Caco-2 (cell line): ENCODE data around the gene ERF. TPM values are rescaled to one million over a fixed set of nuclear protein-coding genes. Genes with fewer than 3 reads are reported as not detected.

Source experiments
- BruUV-seq: library from RNA; stranded (reverse); fragments of 400-500 nt; replicated peaks from 2 replicates; lab custom pipeline; 2021; lab: Mats Ljungman, UMichigan
- CTCF ChIA-PET: fragments of 300-600 bp; sonication (Branson Sonifier 250); formaldehyde crosslinking; loops from one replicate; lab custom pipeline; 2022; ENCODE audit warnings: antibody characterized with exemption; lab: Charles Lee
- POLR2A ChIA-PET: fragments of 300-600 bp; sonication (Branson Sonifier 250); formaldehyde crosslinking; loops from one replicate; lab custom pipeline; 2022; ENCODE audit warnings: antibody characterized with exemption; lab: Charles Lee
- DNase-seq, 2 experiments: peaks; one replicate each; pipeline versions ENCODE4 v3.0.0 to v3.0.0-alpha.2; 2020 to 2022
- H3K27me3 ChIP-seq: replicated peaks from 2 replicates; pipeline ENCODE4 v1.6.0; 2011; ENCODE audit warnings: low read length; ENCODE audit not compliant: control insufficient read depth, insufficient read depth
- H3K36me3 ChIP-seq: 2 replicates; pipeline ENCODE4 v1.5.1; 2011; ENCODE audit warnings: low read length; ENCODE audit not compliant: control insufficient read depth, insufficient read depth
- H3K4me1 ChIP-seq: fragments of 250-450 bp; sonication (Bioruptor Pico); 2 replicates; pipeline ENCODE4 v1.5.1; 2020; ENCODE audit warnings: mild to moderate bottlenecking
- H3K4me3 ChIP-seq: 2 replicates; pipeline ENCODE4 v1.5.1; 2011; ENCODE audit warnings: low read depth, mild to moderate bottlenecking, control low read depth, low read length
- H3K9me3 ChIP-seq: fragments of 250-450 bp; sonication (Bioruptor Pico); 2 replicates; pipeline ENCODE4 v1.5.1; 2020; ENCODE audit warnings: mild to moderate bottlenecking, moderate library complexity
- H3K27ac Mint-ChIP-seq: one replicate; pipeline ENCODE4 v1.8.0; 2022; ENCODE audit warnings: mixed read lengths; ENCODE audit not compliant: unreplicated experiment
- H3K27me3 Mint-ChIP-seq: one replicate; pipeline ENCODE4 v1.8.0; 2022; ENCODE audit warnings: mixed read lengths; ENCODE audit not compliant: insufficient read depth, unreplicated experiment
- H3K36me3 Mint-ChIP-seq: one replicate; pipeline ENCODE4 v1.8.0; 2022; ENCODE audit warnings: mild to moderate bottlenecking, mixed read lengths; ENCODE audit not compliant: insufficient read depth, unreplicated experiment
- H3K4me1 Mint-ChIP-seq: one replicate; pipeline ENCODE4 v1.8.0; 2022; ENCODE audit warnings: low read depth, mixed read lengths; ENCODE audit not compliant: unreplicated experiment
- H3K4me3 Mint-ChIP-seq: one replicate; pipeline ENCODE4 v1.8.0; 2022; ENCODE audit warnings: mild to moderate bottlenecking, moderate library complexity, mixed read lengths; ENCODE audit not compliant: unreplicated experiment
- H3K9me3 Mint-ChIP-seq: one replicate; pipeline ENCODE4 v1.8.0; 2022; ENCODE audit warnings: mixed read lengths; ENCODE audit not compliant: unreplicated experiment
- intact Hi-C: fragments of 100-400 bp; cut with micrococcal nuclease; formaldehyde crosslinking; loops from one replicate; pipeline ENCODE4 v1.10.0; 2022; ENCODE audit not compliant: unreplicated experiment
- total RNA-seq: library from RNA; stranded (reverse); gene quantifications from 2 replicates; pipeline ENCODE4 v1.2.3, GENCODE V29; 2022
- TF ChIP-seq, protein P1 (sequence below), 2 experiments: fragments of 200-600 bp in 1 of 2; IDR thresholded peaks; 1 replicate in 1 of 2; 2 replicates in 1 of 2; pipeline versions ENCODE4 v1.5.1 to v1.8.0; 2011 to 2022; ENCODE audit warnings: antibody characterized with exemption in 1 of 2, control low read depth in 1 of 2, inconsistent platforms in 1 of 2, low read depth in 1 of 2, low read length in 1 of 2, mild to moderate bottlenecking in 1 of 2, moderate library complexity in 1 of 2; ENCODE audit not compliant: insufficient read depth in 1 of 2, severe bottlenecking in 1 of 2, unreplicated experiment in 1 of 2

ERF gene
- total RNA-seq, 1 experiment from 2014 or later = 149 TPM

DNA sequence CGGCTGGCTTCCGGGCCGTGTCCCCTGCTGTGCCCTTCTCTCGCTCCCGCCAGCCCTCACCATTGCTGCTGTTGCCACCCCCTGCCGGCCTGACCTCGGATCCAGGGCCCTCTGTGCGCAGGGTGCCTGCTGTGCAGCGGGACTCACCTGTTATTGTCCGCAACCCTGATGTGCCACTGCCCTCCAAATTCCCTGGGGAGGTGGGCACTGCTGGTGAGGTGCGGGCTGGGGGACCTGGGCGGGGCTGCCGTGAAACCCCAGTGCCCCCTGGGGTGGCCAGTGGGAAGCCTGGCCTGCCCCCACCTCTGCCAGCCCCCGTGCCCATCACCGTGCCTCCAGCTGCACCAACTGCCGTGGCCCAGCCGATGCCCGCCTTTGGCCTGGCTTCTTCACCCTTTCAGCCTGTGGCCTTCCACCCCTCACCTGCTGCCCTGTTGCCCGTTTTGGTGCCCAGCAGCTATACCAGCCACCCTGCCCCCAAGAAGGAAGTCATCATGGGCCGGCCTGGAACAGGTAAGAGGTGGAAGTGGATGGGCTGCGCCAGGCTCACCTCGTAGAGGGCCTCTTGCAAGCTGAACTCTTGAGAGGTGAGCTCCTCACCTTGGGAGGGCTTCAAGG is 19.2 kb upstream of the ERF start:
- ChIA-PET CTCF (no interaction called here), POLR2A (interaction anchor here (0.7 kb wide), 1 partner anchor 1008 kb away, joined by 5 read pairs; no protein-coding TSS in a partner anchor)
- Histone ChIP-seq H3K4me1 (peaks cover 13% of the 10 kb centered on the region; the same call in 1 of the 2 replicates), H3K4me3 (no peak overlapping the region), H3K9me3 (no peaks in the 10 kb centered on the region), H3K36me3 (no peaks in the 10 kb centered on the region), H3K27me3 (no peaks in the 10 kb centered on the region)
- Mint-ChIP-seq H3K27me3 (no peaks in the 10 kb centered on the region), H3K9me3 (no peaks in the 10 kb centered on the region), H3K27ac (no peak overlapping the region), H3K4me1 (peaks cover 9% of the 10 kb centered on the region), H3K4me3 (no peak overlapping the region), H3K36me3 (peaks cover 14% of the 10 kb centered on the region)
- no peak for DNase-seq
- no TSS peak for BruUV-seq
- TF ChIP-seq, protein P1, sequence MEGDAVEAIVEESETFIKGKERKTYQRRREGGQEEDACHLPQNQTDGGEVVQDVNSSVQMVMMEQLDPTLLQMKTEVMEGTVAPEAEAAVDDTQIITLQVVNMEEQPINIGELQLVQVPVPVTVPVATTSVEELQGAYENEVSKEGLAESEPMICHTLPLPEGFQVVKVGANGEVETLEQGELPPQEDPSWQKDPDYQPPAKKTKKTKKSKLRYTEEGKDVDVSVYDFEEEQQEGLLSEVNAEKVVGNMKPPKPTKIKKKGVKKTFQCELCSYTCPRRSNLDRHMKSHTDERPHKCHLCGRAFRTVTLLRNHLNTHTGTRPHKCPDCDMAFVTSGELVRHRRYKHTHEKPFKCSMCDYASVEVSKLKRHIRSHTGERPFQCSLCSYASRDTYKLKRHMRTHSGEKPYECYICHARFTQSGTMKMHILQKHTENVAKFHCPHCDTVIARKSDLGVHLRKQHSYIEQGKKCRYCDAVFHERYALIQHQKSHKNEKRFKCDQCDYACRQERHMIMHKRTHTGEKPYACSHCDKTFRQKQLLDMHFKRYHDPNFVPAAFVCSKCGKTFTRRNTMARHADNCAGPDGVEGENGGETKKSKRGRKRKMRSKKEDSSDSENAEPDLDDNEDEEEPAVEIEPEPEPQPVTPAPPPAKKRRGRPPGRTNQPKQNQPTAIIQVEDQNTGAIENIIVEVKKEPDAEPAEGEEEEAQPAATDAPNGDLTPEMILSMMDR (IDR thresholded peaks at IDR 0.05; ENCODE audit: insufficient read depth in 1 of 2, low read depth in 1 of 2, low read length in 1 of 2, severe bottlenecking in 1 of 2, unreplicated experiment in 1 of 2) = no peak
- intact Hi-C loops = no loop called here

DNA sequence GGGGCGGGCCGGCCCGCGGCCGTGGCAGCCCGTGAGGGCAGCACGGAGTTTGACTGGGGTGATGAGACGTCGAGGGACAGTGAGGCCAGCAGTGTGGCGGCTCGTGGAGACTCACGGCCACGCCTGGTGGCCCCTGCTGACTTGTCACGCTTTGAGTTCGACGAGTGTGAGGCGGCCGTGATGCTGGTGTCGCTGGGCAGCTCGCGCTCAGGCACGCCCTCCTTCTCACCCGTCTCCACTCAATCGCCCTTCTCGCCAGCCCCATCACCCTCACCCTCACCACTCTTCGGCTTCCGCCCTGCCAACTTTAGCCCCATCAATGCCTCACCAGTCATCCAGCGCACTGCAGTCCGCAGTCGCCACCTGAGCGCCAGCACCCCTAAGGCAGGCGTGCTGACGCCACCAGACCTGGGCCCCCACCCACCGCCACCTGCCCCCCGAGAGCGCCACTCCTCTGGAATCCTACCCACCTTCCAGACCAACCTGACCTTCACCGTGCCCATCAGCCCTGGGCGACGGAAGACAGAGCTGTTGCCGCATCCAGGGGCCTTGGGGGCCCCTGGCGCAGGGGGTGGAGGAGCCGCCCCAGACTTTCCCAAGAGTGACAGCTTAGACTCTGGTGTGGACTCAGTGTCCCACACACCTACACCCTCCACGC is 18.6 kb upstream of the ERF start:
- Histone ChIP-seq H3K9me3 (no peaks in the 10 kb centered on the region), H3K36me3 (no peaks in the 10 kb centered on the region), H3K27me3 (no peaks in the 10 kb centered on the region), H3K4me1 (peaks cover 10% of the 10 kb centered on the region; the same call in 1 of the 2 replicates), H3K4me3 (no peak overlapping the region)
- Mint-ChIP-seq H3K36me3 (peaks cover 11% of the 10 kb centered on the region), H3K27ac (no peak overlapping the region), H3K4me3 (no peak overlapping the region), H3K9me3 (no peaks in the 10 kb centered on the region), H3K27me3 (no peaks in the 10 kb centered on the region), H3K4me1 (peaks cover 6% of the 10 kb centered on the region)
- ChIA-PET POLR2A (interaction anchor here (0.7 kb wide), 1 partner anchor 1008 kb away, joined by 5 read pairs; no protein-coding TSS in a partner anchor), CTCF (interaction anchor here (0.6 kb wide), 1 partner anchor 11 kb away, joined by 3 read pairs; no protein-coding TSS in a partner anchor)
- BruUV-seq = no TSS peak
- TF ChIP-seq, protein P1 (IDR thresholded peaks at IDR 0.05; ENCODE audit: insufficient read depth in 1 of 2, low read depth in 1 of 2, low read length in 1 of 2, severe bottlenecking in 1 of 2, unreplicated experiment in 1 of 2) = no peak
- DNase-seq = no peak
- intact Hi-C loops = no loop called here

DNA sequence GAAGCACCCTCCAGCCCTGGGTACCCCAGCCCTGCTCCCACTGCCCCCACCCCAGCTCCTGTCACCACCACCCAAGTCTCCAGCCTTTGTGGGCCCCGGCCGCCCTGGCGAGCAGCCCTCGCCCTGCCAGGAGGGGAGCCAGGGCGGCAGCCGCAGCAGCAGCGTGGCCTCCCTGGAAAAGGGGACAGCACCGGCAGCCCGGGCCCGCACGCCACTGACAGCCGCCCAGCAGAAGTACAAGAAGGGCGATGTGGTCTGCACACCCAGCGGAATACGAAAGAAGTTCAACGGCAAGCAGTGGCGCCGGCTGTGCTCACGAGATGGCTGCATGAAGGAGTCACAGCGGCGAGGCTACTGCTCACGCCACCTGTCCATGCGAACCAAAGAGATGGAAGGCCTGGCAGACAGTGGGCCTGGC is 18.1 kb upstream of the ERF start:
- BruUV-seq = no TSS peak
- ChIA-PET CTCF (no interaction called here), POLR2A (no interaction called here)
- Histone ChIP-seq H3K27me3 (no peaks in the 10 kb centered on the region), H3K4me1 (peaks cover 10% of the 10 kb centered on the region; the same call in 1 of the 2 replicates), H3K36me3 (no peaks in the 10 kb centered on the region), H3K4me3 (no peak overlapping the region), H3K9me3 (no peaks in the 10 kb centered on the region)
- TF ChIP-seq, protein P1 (IDR thresholded peaks at IDR 0.05; ENCODE audit: insufficient read depth in 1 of 2, low read depth in 1 of 2, low read length in 1 of 2, severe bottlenecking in 1 of 2, unreplicated experiment in 1 of 2) = no peak
- no peak for DNase-seq
- Mint-ChIP-seq H3K4me3 (no peak overlapping the region), H3K27me3 (no peaks in the 10 kb centered on the region), H3K27ac (no peak overlapping the region), H3K4me1 (peaks cover 1% of the 10 kb centered on the region), H3K36me3 (peaks cover 11% of the 10 kb centered on the region), H3K9me3 (no peaks in the 10 kb centered on the region)
- intact Hi-C loops = no loop called here
